Smooth muscle cell (in vitro differentiated cells): Measurements from ENCODE around the gene ADA. TPM values are rescaled to one million over a fixed set of nuclear protein-coding genes. Genes with fewer than 3 reads are reported as not detected.

Experiments
- DNase-seq: peaks from one replicate; lab custom pipeline; 2025; ENCODE audit not compliant: unreplicated experiment; lab: John Stamatoyannopoulos, UW
- H2AFZ ChIP-seq: fragments of 200-600 bp; sonication (generic); 2 replicates; pipeline ENCODE4 v1.6.0; 2016; ENCODE audit warnings: antibody characterized with exemption, low read depth, mild to moderate bottlenecking
- H3F3A ChIP-seq: fragments of 200-600 bp; sonication (generic); 2 replicates; pipeline ENCODE4 v1.6.0; 2017; ENCODE audit warnings: antibody characterized with exemption, low read depth
- H3K27ac ChIP-seq: fragments of 200-600 bp; sonication (generic); 2 replicates; pipeline ENCODE4 v1.5.1; 2016; ENCODE audit warnings: low read depth, mild to moderate bottlenecking
- H3K27me3 ChIP-seq: fragments of 200-600 bp; sonication (generic); 2 replicates; pipeline ENCODE4 v1.6.1; 2016; ENCODE audit warnings: low read depth, mild to moderate bottlenecking
- H3K36me3 ChIP-seq: fragments of 200-600 bp; sonication (generic); 2 replicates; pipeline ENCODE4 v1.5.1; 2016; ENCODE audit warnings: low read depth
- H3K4me1 ChIP-seq: fragments of 200-600 bp; sonication (generic); 2 replicates; pipeline ENCODE4 v1.5.1; 2016; ENCODE audit warnings: low read depth
- H3K4me2 ChIP-seq: fragments of 200-600 bp; sonication (generic); 2 replicates; pipeline ENCODE4 v1.6.0; 2016; ENCODE audit warnings: mild to moderate bottlenecking
- H3K4me3 ChIP-seq: fragments of 200-600 bp; sonication (generic); 2 replicates; pipeline ENCODE4 v1.5.1; 2016; ENCODE audit warnings: mild to moderate bottlenecking
- H3K79me2 ChIP-seq: fragments of 200-600 bp; sonication (generic); 2 replicates; pipeline ENCODE4 v1.6.0; 2016; ENCODE audit warnings: low read depth, mild to moderate bottlenecking
- H3K9ac ChIP-seq: fragments of 200-600 bp; sonication (generic); 2 replicates; pipeline ENCODE4 v1.6.0; 2016; ENCODE audit warnings: low read depth
- H3K9me3 ChIP-seq: fragments of 200-600 bp; sonication (generic); replicated peaks from 2 replicates; pipeline ENCODE4 v1.5.1; 2016; ENCODE audit warnings: low read depth
- H4K20me1 ChIP-seq: fragments of 200-600 bp; sonication (generic); 2 replicates; pipeline ENCODE4 v1.6.0; 2016; ENCODE audit warnings: low read depth
- WGBS: methylation state at CpG from one replicate; pipeline ENCODE4 v1.1.7; 2016; ENCODE audit warnings: low lambda C conversion rate; 5-methylcytosine and 5-hydroxymethylcytosine counted together
- polyA plus RNA-seq: library from polyadenylated mRNA; unstranded; fragments of >200 nt; fragmentation: Nextera tagmentation; extraction: Ambion mirVana; gene quantifications from 2 replicates; pipeline ENCODE4 v1.2.1, GENCODE V29; 2016
- total RNA-seq: library from RNA; depleted of rRNA; stranded (reverse); fragments of >200 nt; gene quantifications from 2 replicates; pipeline ENCODE4 v1.2.3, GENCODE V29; 2014
- TF ChIP-seq, protein P1 (sequence below): fragments of 200-600 bp; sonication (generic); IDR thresholded peaks from 2 replicates; pipeline ENCODE4 v1.5.1; 2017; ENCODE audit warnings: borderline replicate concordance, mild to moderate bottlenecking, antibody characterized with exemption; ENCODE audit not compliant: insufficient read depth, poor library complexity, severe bottlenecking

ADA gene
- total and polyA plus RNA-seq, 2 experiments from 2014 or later: 28.4 to 35.2 TPM

DNA sequence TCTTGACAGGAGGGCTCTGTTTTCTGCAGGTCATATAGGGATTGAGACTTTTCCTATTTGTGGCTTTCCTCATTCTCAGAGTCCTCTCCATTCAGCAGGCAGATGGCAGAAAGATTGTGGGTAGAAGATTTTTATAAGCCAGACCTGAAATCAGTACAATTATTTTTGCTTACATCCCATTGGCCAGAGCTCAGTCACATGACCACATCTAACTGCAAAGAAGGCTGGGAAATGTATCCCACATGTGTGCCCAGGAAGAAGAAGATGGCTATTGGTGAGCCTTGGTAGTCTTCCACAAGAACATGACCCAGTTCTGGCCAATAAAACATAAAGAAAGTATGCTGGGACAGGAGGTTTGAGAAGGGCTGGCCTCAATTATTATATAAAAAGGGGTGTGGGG, 42.1 kb upstream of the ADA start:
- TF ChIP-seq, protein P1, sequence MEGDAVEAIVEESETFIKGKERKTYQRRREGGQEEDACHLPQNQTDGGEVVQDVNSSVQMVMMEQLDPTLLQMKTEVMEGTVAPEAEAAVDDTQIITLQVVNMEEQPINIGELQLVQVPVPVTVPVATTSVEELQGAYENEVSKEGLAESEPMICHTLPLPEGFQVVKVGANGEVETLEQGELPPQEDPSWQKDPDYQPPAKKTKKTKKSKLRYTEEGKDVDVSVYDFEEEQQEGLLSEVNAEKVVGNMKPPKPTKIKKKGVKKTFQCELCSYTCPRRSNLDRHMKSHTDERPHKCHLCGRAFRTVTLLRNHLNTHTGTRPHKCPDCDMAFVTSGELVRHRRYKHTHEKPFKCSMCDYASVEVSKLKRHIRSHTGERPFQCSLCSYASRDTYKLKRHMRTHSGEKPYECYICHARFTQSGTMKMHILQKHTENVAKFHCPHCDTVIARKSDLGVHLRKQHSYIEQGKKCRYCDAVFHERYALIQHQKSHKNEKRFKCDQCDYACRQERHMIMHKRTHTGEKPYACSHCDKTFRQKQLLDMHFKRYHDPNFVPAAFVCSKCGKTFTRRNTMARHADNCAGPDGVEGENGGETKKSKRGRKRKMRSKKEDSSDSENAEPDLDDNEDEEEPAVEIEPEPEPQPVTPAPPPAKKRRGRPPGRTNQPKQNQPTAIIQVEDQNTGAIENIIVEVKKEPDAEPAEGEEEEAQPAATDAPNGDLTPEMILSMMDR: no peak
- H3K4me2 ChIP-seq: no peak overlapping the region
- H2AFZ ChIP-seq: no peak overlapping the region
- H3K9ac ChIP-seq: peak overlapping the region; percentile 36
- H3K9me3 ChIP-seq: no peaks in the 10 kb centered on the region
- H3K27ac ChIP-seq: peak overlapping the region; percentile 83
- DNase-seq: no peak
- no peaks in the 10 kb centered on the region for H3K27me3 ChIP-seq
- no peaks in the 10 kb centered on the region for H3K36me3 ChIP-seq
- peaks cover 7% of the 10 kb centered on the region for H3K4me1 ChIP-seq
- H3F3A ChIP-seq: peaks cover 26% of the 10 kb centered on the region
- H3K4me3 ChIP-seq: no peak overlapping the region
- no peaks in the 10 kb centered on the region for H3K79me2 ChIP-seq
- no peaks in the 10 kb centered on the region for H4K20me1 ChIP-seq

DNA sequence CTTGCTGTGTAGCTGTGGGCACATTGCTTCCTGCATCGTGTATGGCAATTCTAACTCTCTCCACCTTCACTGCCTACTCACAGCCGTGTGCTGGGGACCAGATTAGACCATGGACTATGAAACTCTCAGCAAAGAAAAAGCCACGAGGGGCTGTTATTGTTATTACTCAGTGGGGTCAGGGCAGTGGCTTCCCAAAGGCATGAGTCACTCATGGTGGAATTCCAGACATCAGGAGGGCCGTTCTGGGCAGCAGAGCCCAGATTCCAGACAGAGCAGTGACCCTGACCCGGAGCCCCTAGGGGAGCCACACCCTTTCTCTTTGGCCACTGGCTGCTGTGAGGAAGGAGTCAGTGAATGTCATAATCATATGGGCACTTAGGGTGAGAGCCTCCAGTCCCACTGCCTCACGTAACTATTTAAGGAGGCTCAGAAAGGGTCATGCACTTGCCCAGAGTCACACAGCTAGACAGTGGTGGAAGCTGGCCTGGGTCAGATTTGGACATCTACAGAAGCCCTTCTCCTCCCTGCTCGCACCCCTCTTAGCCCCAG, 41.5 kb upstream of the ADA start:
- peak overlapping the region; percentile 26 for H3K4me2 ChIP-seq
- peak overlapping the region; percentile 36 for H3K9ac ChIP-seq
- TF ChIP-seq, protein P1: no peak
- H4K20me1 ChIP-seq: no peaks in the 10 kb centered on the region
- no peak for DNase-seq
- H3F3A ChIP-seq: peaks cover 26% of the 10 kb centered on the region
- peak overlapping the region; percentile 83 for H3K27ac ChIP-seq
- H3K9me3 ChIP-seq: no peaks in the 10 kb centered on the region
- H3K36me3 ChIP-seq: no peaks in the 10 kb centered on the region
- no peak overlapping the region for H2AFZ ChIP-seq
- H3K4me3 ChIP-seq: no peak overlapping the region
- WGBS: 13% methylated on average over 7 of the region's 7 CpGs
- H3K27me3 ChIP-seq: no peaks in the 10 kb centered on the region
- H3K79me2 ChIP-seq: no peaks in the 10 kb centered on the region
- H3K4me1 ChIP-seq: peaks cover 7% of the 10 kb centered on the region

DNA sequence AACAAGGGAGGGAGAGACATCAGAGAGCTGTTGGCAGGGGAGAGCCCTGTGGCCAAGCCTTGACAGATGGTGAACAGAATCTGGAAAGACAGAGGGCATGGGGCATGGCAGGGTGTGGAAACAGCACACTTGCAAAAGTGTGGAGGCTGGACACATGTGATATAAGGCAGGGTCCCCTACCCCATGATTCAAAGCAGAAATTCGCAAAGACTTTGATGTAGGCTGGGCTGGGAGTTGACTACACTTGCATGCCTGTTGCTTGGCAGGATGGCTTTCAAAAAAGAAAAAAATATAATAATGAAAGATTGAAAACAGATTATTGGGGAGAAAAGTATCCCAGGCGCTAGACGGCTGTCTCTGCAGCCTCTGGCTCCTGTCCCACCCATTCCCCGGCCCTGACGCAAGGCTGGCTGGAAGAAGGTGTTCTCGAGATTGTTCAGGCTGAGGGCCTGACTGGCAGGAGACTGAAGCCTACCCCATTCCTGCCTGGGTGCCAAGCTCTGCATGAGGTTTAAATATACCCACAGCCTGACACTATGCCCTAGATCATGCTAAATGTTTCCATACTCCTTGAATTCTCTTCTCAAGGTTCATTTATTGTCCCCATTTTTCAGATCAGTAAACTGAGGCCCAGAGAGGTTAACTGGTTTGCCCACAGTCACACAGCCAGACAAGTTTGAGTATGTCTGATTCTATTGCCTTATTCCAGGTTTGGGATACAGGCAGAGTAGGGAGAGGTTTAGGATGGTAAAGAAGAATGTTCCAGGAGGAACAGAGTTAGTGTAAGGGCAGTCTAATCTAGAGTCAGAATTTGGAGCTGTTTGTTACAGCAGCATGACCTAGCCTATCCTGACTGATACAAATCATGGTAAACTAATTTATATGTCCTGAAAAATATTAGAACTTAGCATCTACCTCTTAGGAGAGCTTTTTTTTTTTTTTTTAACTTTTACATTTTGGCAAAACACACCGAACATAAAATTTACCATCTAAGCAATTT, 40.2 kb upstream of the ADA start:
- Histone ChIP-seq H3K4me2 (no peak overlapping the region), H2AFZ (no peak overlapping the region), H3F3A (peaks cover 26% of the 10 kb centered on the region), H3K27me3 (no peaks in the 10 kb centered on the region), H3K79me2 (no peaks in the 10 kb centered on the region), H3K9ac (no peak overlapping the region), H4K20me1 (no peaks in the 10 kb centered on the region), H3K9me3 (no peaks in the 10 kb centered on the region), H3K4me1 (peaks cover 7% of the 10 kb centered on the region), H3K36me3 (no peaks in the 10 kb centered on the region), H3K27ac (no peak overlapping the region), H3K4me3 (no peak overlapping the region)
- 92% methylated on average over 7 of the region's 7 CpGs for WGBS
- TF ChIP-seq, protein P1: no peak
- DNase-seq: no peak
